AG20443 (cell line): Measurements from ENCODE around the gene TEX2.
A peak's percentile ranks its signal among the peaks of the same experiment; 100 is the strongest.
"Not testable (repeated sequence)": the region's sequence is repeated elsewhere in the genome, so short reads cannot be mapped to it uniquely, and the experiment has no call there.

Experiments used
- DNase-seq: peaks from one replicate; pipeline ENCODE4 v3.0.0; 2012; ENCODE audit warnings: low spot score, mixed read lengths

Gene TEX2

DNA sequence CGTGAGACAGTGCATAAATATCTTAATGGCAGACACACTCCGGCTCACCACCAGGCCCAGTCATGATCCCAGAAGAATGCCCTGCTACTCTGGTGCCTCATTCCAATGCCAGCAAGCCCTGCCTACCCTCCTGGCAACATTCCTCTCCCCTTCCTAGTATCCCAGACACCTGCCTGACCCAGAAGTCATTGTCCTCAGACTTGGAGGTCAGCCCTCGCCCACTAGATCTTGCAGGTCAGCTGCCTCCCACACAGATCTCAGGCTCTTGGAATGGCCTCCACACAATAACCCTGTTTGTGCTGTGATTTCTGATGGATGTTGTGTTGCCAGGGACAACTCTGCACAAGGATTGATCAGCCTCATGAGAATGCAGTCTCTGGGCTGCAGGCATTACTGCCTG, 1.8 kb upstream of the TEX2 start:
- no peak for DNase-seq

- peak; percentile 57 for DNase-seq
These were observed 661 bp downstream of the TEX2 start for GRCh38 chr17:64262198-64262999.

DNA sequence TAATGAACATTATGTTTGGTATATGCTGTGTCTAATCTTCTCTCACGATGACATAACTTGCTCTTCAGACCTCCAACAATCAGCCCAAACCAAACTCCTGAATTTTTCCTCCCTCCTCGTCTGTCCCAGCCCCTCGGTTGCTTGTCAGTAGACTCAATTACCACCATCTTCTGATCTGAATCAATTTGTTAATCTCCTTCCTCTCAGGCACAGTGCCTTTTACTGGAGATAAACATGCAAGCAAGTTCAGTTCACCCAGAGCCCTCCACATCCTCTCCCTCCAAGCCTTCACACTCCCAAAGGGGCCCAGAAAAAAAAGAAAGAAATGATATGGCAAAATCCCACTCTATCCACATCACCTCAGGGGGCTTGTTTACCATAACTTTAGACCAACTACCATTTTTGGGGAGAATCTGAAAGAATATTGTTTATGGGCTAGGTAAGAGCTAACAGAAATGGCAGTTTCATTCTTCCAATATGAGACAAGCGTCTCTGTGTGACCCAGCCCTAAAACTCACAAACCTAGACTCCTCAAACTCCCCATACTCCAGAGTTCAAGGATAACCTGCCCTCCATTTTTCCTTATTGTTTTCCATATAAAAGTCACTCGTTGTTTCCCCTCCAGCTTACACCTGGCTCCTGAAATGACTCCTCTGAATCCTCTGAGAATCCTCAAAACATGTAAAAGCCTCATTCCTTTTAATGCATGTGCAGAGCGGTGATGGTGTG, 1.5 kb downstream of the TEX2 start:
- no peak for DNase-seq

DNA sequence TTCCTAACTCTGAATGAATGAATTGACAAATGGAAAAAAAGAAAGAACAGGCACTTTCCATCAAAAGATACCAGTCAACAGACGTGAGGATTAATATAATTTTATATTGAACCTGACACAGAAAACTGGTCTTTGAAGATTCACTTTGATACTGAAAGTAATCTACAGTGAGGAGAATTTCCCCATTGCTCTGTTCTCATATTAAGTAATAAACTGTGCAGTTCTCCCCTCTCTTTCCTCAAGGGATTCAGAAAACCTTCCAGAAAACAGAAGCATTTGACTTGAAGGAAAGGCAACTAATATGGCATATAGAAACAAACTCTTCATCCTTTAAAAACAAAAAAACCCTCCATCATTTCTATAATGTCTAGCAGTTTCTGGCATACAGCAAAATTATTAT, 2.2 kb downstream of the TEX2 start:
- no peak for DNase-seq

DNA sequence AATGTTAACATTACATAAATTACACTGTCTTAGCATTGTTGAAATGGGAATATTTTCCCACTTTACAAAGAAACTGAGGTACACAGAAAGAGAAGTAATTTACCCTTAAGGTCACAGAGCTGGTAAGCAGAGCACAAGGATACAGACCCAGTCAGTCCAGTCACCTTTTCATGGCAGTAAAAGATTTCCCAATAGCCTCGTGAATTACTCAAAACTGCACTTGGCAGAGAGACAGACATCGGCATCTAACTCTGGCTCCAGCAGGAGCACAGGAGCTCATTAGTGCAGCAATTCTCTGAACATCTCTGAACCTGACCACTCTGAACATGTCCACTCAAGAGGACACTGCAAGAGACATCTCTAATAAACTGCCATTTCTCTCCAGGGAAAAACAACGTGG, 3.1 kb downstream of the TEX2 start:
- DNase-seq, result peak; percentile 63

DNA sequence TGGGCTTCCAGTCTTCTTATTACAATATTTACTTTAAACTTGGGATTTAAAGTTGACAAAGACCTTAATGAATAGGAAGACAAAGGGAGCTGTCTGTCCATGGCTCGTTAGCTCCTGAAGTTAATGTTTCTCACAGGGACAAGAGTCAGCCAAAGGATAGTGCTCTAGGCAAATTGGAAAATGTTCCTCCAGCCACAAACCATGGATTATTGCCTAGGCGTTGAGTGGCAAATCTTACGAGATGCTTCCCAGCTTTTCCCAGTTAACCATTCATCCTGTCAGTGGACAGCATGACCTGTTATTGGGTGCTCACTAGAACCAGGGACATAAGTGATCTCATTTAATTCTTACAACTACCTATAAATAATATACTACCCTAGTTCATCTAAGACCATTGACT, 3.6 kb downstream of the TEX2 start:
- no peak for DNase-seq

DNA sequence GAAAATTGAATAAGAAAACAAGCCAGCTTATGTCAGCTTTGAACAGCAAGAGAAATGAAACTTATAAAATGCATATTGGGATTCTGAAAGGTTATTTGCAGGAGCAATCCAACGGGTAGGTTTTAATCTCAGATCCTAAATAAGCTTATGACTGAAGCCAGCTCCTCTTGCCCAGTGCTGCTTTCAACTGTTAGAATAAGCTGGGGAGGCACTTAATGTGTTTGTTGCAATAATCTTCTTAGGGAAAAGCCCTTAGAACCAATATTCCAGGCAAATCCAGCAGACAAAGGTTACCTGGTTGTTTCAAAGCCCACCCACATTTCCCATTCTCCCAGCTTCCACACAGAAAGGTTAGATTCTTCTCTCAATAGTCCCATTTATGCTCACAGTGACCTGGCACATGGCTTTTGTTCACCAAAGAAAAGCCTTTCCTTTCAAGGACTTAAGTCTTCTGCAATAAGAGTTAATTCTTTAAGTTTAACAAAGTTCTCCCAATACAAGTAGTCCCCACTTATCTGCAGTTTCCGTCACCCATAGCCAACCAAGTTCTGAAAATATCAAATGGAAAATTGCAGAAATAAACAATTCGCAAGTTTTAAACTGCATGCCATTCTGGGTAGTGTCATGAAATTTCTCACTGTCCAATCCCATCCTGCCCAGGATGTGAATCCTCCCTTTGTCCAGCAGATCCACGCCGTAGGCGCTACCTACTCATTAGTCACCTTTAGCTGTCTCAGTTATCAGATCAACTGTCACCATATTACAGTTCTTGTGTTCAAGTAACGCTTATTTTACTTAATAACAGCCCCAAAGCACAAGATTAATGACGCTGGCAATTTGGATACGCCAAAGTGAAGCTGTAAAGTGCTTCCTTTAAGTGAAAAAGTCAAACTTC, 5.9 kb downstream of the TEX2 start:
- DNase-seq, result peak; percentile 38

DNA sequence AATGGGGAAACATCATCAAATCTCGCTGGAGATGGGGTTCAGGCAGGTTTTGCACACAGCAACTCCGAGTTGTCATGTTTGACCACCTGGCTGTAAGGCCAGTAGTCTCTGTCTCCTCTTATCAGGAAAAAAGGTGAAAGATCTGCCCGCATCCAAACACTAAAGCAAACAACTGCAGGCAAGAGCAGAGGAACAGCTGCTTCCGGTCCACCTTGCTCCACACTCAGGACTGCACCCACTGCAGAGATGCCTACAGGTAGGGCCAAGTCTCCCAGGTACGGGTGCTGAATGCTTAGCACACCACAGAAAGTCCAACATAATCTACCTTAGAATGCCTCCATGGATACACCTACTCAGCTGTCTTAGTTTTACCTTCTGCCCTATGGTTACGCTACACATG, 7.3 kb downstream of the TEX2 start:
- DNase-seq, result no peak

DNA sequence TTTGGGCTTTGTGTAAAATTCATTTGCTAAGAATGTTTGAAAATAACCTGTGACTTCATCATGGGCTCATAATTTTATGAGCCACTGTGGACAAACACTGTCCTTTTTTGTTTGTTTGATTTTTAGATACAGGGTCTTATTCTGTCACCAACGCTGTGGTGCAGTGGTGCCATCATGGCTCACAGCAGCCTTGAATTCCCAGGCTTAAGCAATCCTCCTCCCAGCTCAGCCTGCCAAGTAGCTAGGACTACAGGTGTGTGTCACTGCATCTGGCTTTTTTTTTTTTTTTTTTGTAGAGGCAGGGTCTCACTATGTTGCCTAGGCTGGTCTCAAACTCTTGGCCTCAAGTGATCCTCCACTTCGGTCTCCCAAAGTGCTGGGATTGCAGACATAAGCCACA, 8.3 kb downstream of the TEX2 start:
- DNase-seq, result no peak

- no peak for DNase-seq
These were observed 9.6 kb downstream of the TEX2 start for GRCh38 chr17:64253470-64253869.

DNA sequence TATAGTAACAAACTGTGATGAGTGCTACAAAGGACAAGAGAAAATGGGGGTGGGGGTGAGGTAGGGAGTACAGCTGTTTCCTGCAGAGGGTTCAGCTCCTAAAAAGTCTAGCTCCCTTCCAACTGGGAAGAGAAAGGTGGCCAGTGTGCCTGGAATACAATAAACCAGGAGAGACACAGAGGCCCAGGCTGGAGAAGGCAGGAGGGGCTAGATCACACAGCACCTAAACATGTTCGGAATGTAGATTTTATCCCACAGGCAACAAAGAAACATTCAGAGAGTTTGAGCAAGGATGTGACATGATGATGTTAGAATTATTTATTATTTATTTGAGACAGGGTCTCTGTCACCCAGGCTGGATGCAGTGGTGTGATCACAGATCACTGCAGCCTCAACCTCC, 10.2 kb downstream of the TEX2 start:
- DNase-seq, result no peak

DNA sequence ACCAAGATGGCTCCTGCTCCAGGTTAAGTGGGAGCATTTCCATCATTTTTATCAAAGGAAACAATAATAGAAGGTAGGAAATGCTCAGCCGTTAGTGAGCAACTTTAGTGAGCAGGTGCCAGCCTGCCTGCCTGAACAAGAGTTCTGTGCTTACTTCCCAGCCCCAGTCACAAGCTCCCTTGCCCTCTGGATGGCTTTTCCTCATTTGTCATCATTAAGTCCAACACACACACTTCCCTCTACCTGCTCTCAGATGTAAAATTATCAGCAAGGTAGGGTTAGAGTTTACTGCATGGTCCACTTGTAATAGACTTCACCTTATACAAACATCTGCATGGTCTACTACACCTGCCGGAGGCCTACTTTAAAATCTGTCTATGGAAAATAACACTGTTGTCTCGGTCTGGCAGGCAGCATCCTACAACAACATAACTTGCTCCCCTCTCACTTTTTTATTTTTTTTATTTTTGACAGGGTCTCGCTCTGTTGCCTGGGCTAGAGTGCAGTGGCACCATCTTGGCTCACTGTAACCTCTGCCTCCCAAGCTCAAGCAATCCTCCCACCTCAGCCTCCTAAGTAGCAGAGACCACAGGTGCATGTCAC, 12.7 kb downstream of the TEX2 start:
- DNase-seq, result no peak

DNA sequence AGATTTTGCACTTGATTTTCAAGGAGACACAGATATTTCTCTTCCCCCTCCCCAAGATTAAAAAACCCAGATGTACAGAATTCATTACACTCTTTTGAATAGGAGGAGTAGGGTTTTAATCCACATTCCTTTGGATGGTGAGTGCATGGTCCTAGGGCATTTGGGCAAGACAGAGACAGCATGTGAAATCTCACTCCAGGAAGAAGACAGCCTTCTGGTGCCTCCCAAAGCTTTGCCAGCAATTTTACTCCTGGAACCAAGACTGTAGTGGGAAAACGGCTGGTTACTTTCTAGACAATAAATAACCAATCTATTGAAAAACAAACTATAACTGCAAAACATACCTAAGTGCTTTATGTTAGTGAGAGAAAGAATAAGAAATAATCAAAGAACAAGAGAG, 15.2 kb downstream of the TEX2 start:
- DNase-seq, result no peak

DNA sequence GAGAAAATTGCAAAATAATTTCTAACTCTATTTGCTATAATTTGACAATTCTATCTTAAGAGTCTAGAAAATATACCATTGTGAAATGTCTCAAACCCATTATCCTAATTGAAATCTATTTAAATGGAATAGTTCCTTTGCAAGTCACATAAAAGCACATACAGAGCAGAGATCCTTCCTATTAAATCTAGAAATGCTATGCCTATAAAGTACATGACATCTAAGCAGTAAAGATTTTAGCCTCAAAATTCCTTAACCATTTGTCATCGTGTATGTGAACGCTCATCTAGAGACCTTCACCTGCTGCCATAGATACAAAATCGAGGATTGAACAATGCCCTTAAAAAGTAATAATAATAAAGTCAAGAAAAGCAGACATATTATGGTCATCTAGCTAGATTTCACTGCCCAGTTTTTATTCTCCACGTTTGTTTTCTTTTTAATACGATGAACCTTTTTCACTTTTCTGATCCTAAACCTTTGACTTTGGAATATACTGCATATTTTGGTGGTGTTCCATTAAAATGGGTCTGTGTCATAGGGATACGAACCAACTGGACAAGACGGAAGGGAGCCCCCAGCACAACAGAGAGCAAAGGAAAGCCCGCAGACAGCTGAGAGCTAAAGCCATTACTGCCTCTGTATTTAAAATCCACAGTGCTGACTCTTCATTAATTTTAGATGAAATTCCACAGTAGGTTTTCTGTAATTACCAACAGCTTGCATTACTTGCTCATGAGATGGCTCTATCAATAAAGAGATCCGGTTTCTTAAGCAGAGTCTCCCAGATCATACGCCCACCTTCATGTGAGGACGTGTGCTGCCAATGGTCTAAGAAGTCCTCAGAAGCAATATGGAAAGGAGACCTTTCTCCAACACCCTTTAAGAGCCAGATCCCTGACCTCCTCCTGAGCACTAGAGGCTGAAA, 17.6 kb downstream of the TEX2 start:
- DNase-seq, result no peak

DNA sequence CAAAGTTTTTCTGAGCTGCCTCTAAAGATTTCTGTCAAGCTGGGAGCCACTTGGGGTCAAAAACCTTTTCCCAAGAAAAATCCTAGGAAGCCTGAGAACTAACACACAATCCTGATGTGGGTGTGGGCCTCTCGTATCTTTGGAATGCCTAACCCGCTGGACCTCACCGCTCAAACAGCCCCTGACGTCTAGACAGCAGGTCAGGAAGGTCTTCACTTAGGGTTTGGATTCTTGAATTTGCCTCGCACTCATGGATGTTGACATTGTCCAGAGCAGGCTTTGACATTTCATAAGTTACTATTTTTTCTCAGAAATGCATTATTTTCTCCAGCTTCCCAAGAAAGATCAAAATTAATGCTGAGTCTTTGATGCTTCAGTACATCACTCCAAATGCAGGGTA, 18.9 kb downstream of the TEX2 start:
- no peak for DNase-seq

DNA sequence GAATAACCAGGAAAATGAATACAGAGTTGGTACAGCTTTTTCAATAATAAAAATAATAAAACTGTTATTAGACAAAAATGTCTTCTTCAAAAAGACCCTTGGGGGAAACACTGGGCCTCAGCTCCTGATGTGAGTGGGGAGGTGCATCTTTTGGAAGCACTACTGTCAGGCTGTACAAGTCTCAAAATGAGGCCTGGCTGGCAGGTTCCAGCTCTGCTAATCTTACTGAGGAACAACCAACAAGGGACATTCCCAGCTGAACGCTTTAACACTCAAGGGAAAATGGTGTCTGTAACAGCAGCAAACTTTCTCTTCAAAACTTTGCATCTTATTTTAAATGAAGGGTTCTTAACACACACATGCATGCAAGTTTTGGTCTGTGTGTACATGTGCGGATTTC, 19.7 kb downstream of the TEX2 start:
- DNase-seq, result no peak

DNA sequence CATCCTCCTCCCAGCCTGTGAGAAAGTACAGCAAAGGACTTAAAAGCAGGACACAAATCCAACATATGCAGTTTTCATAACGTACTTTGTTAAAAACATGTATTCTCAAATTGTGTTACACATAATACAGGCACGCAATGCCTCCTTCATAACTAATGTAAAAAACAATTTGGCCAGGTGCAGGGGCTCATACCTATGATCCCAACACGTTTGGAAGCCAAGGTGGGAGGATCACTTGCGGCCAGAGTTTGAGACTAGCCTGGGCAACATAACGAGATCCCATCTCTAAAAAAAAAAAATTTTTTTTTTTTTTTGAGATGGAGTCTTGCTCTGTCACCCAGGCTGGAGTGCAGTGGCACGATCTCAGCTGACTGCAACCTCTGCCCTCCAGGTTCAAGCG, 20.4 kb downstream of the TEX2 start:
- no peak for DNase-seq

DNA sequence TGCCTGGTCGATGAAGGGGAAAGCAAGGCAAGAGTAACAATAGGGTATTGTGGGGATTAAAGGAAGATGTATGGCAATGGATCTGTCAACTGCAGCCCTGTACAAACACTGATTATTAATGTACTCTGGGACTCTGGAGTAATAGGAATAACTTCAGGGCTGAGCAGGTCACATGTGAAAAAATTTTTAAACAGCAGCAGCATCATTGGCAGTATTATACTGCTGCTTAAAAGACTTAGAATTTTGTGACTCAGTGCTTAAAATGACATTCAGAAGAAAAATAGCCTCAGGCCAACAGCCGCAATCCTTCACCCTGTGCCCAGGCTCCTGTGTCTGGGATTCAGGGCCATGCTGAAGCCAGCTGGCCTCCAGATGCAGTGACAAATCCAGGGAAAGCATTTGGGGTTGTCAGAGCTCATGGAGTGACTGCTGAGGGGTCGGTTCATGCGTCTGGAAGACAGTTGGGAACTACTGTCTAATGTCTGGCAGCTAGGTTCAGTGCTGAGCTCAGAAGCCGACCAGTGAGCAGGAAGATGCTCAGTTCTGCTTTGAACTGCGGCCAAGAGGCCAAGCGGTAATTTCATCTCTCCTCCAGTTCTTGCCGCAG, 22.2 kb downstream of the TEX2 start:
- peak; percentile 91 for DNase-seq

- no peak for DNase-seq
These were observed 22.8 kb downstream of the TEX2 start for GRCh38 chr17:64240261-64240740.

DNA sequence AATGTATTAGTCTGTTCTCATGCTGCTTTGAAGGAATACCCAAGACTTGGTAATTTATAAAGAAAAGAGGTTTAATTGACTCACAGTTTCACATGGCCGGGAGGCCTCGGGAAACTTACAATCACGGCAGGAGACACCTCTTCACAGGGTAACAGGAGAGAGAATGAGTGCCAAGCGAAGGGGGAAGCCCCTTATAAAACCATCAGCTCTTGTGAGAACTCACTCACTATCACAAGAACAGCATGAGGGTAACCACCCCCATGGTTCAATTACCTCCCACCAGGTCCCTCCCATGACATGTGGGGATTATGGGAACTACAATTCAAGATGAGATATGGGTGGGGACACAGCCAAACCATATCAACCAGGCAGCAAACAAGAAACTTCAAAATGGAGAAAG, 24.6 kb downstream of the TEX2 start:
- not testable (repeated sequence) for DNase-seq
